Activated CD4-positive, alpha-beta memory T cell treated with anti-CD3 and anti-CD28 coated beads, Interleukin-2, amount 10 ng/mL, durations not matched to agents 7 days and 5 days (primary cell): ENCODE measurements around the gene GTPBP2. TPM values are rescaled to one million over a fixed set of nuclear protein-coding genes. Genes with fewer than 3 reads are reported as not detected.

ENCODE experiments used
- CTCF ChIA-PET: fragments of 350-600 bp; sonication (Branson Sonifier 250); formaldehyde crosslinking; loops from one replicate; lab custom pipeline; 2021; ENCODE audit warnings: antibody characterized with exemption, inconsistent platforms; lab: Charles Lee
- POLR2A ChIA-PET: fragments of 350-600 bp; sonication (Branson Sonifier 250); formaldehyde crosslinking; loops from one replicate; lab custom pipeline; 2021; ENCODE audit warnings: antibody characterized with exemption; lab: Charles Lee
- DNase-seq: peaks from one replicate; pipeline ENCODE4 v3.0.0-alpha.2; 2020
- H3K27ac Mint-ChIP-seq: one replicate; pipeline ENCODE4 v1.8.0; 2021; ENCODE audit warnings: mild to moderate bottlenecking, mixed read lengths
- H3K27me3 Mint-ChIP-seq: one replicate; pipeline ENCODE4 v1.8.0; 2021; ENCODE audit warnings: mixed read lengths
- H3K36me3 Mint-ChIP-seq: one replicate; pipeline ENCODE4 v1.8.0; 2021; ENCODE audit warnings: low read depth, mixed read lengths
- H3K4me1 Mint-ChIP-seq: one replicate; pipeline ENCODE4 v1.8.0; 2021; ENCODE audit warnings: mixed read lengths
- H3K4me3 Mint-ChIP-seq: one replicate; pipeline ENCODE4 v1.8.0; 2021; ENCODE audit warnings: mild to moderate bottlenecking, mixed read lengths
- H3K9me3 Mint-ChIP-seq: one replicate; pipeline ENCODE4 v1.8.0; 2021; ENCODE audit warnings: mixed read lengths
- total RNA-seq, 2 experiments: library from RNA; stranded (reverse); gene quantifications; one replicate each; pipeline ENCODE4 v1.2.3, GENCODE V29; 2021

The GTPBP2 gene
- total RNA-seq: 100 to 1,000 TPM; 107 to 112 TPM

DNA sequence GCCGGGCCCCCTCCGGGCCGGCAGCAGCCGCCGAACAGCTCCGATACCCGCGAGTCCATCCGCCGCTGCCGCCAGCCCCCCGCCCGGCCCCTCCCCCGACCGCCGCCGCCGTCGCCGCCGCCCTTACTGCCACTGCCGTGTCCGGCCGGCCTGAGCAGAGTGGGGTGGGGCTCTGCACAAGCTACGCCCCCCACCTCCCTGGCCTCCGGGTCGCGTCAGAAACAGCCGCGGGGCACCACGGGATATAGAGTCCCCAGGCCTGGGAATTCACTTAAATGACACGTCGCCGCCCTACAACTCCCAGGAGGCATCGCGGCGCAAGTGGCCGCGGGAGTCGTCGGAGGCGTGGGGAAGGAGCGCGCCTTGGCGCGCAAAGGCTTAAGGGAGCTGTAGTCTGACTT lies at the start of gene GTPBP2:
Gene GTPBP2, minus strand, starts transcription at position 161 of the 401 bp plus-strand sequence. Its CDS starts 102 bp downstream, at position 59.
- H3K27me3 Mint-ChIP-seq: no peaks in the 10 kb centered on the region
- H3K4me3 Mint-ChIP-seq: peak within 1 kb of the TSS; percentile 99
- CTCF ChIA-PET: interaction anchor here (0.6 to 2.0 kb wide), 13 partner anchors 9 to 617 kb away, joined by 3 to 15 read pairs (median 3); partner anchors contain the start of genes HSP90AB1, MRPS18A, POLH and XPO5
- H3K27ac Mint-ChIP-seq: peak within 1 kb of the TSS; percentile 100
- POLR2A ChIA-PET: interaction anchor here (0.8 to 3.0 kb wide), 40 partner anchors 10 to 1065 kb away, joined by 3 to 30 read pairs (median 5); partner anchors contain the start of genes CNPY3, HSP90AB1, MRPS18A and POLH
- peaks cover 43% of the 10 kb centered on the region for H3K36me3 Mint-ChIP-seq
- DNase-seq: peak; percentile 98
- no peaks in the 10 kb centered on the region for H3K9me3 Mint-ChIP-seq
- peaks cover 45% of the 10 kb centered on the region for H3K4me1 Mint-ChIP-seq

DNA sequence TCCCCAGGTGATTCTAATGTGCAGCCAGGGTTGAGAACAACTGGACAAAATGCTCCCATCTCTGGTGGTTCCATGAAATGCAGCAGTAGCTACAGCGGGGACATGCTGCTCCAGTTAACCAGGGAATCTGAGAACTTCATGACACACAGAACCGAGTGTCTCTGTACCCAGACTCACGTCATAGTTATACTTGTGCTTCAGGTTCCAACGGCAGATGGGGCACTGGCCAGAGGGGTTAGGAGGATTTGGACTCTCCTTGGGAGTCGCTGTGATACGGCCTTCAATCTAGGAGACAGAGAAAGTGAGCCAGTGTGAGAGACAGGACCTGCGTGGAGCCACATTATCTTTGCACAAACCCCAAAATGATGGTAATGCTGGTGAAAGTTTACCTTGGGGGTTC lies 49.3 kb upstream of the GTPBP2 start:
- Mint-ChIP-seq H3K4me3 (no peak overlapping the region), H3K27me3 (no peaks in the 10 kb centered on the region), H3K36me3 (peaks cover 51% of the 10 kb centered on the region), H3K9me3 (no peaks in the 10 kb centered on the region), H3K27ac (no peak overlapping the region), H3K4me1 (peaks cover 4% of the 10 kb centered on the region)
- ChIA-PET POLR2A (no interaction called here), CTCF (interaction anchor here (1.3 to 1.9 kb wide), 3 partner anchors 11 to 13 kb away, joined by 3 to 9 read pairs (median 3); no protein-coding TSS in a partner anchor)
- DNase-seq: no peak

GRCh38 chr6:43677759-43678158 lies 48.7 kb upstream of the GTPBP2 start:
- H3K9me3 Mint-ChIP-seq: no peaks in the 10 kb centered on the region
- H3K36me3 Mint-ChIP-seq: peaks cover 49% of the 10 kb centered on the region
- no peak for DNase-seq
- CTCF ChIA-PET: interaction anchor here (1.4 to 1.9 kb wide), 2 partner anchors 10 to 12 kb away, joined by 3 to 9 read pairs; no protein-coding TSS in a partner anchor
- H3K27ac Mint-ChIP-seq: no peak overlapping the region
- H3K4me1 Mint-ChIP-seq: no peaks in the 10 kb centered on the region
- H3K27me3 Mint-ChIP-seq: no peaks in the 10 kb centered on the region
- POLR2A ChIA-PET: no interaction called here
- H3K4me3 Mint-ChIP-seq: no peak overlapping the region

DNA sequence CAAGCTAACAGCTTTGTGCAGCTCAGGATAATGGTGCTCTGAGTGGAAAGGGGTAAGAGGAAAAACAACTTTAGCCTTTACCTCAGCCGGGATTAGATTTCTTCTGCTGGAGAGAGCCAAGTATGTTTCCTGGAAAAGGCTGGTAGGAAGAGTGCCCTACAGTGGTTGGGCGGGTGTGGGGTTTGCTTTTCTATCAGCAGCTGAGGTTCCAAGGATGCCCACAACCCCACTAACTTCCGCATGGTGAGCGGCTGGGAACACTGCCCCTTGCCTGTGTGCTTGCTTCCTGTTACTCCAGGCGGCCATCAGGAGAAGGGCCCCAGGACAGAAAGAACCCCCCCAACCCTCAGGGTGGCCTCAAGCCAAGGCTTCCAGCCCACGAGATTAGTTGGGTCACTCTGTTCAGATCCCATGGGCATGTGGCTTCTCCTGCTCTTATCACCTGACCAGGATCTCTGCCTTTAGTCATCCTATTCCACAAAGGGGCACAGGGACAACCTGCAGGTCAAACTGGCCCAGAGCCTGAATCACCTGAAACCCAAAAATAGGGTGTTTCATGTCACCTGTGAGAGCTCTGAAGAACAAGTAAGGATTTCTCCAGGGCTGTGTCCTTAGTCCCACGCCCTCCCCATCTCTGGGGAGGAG lies 48.0 kb upstream of the GTPBP2 start:
- H3K9me3 Mint-ChIP-seq: no peaks in the 10 kb centered on the region
- ChIA-PET POLR2A (no interaction called here), CTCF (interaction anchor here (1.4 to 1.9 kb wide), 2 partner anchors 9 to 12 kb away, joined by 3 to 9 read pairs; no protein-coding TSS in a partner anchor)
- peaks cover 46% of the 10 kb centered on the region for H3K36me3 Mint-ChIP-seq
- no peaks in the 10 kb centered on the region for H3K4me1 Mint-ChIP-seq
- DNase-seq: no peak
- no peak overlapping the region for H3K27ac Mint-ChIP-seq
- H3K27me3 Mint-ChIP-seq: no peaks in the 10 kb centered on the region
- no peak overlapping the region for H3K4me3 Mint-ChIP-seq

DNA sequence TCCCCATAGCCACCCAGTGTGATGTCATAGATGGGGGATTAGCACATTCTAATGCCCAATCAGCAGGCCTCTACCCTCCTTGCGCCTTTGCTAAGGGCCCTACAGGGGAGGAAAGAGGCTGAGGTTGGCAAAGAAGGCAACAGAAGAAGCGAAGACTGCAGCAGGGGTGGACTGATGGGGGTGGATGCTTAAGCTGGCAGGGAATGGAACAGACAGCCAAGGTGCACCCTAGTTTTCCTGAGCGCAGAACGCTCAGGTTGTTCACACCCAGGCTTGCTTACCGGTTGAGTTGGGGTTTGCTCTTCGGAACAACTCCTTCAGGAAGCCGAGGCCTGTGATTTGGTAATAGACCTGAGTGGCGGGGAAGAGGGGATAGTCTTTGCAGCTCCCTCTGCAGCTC lies 45.9 kb upstream of the GTPBP2 start:
- Mint-ChIP-seq H3K4me3 (no peak overlapping the region), H3K36me3 (peaks cover 56% of the 10 kb centered on the region), H3K27ac (no peak overlapping the region), H3K27me3 (no peaks in the 10 kb centered on the region), H3K4me1 (peaks cover 14% of the 10 kb centered on the region), H3K9me3 (no peaks in the 10 kb centered on the region)
- CTCF ChIA-PET: no interaction called here
- DNase-seq: no peak
- POLR2A ChIA-PET: no interaction called here

- H3K27me3 Mint-ChIP-seq: no peaks in the 10 kb centered on the region
- H3K36me3 Mint-ChIP-seq: peaks cover 54% of the 10 kb centered on the region
- POLR2A ChIA-PET: no interaction called here
- DNase-seq: no peak
- no peaks in the 10 kb centered on the region for H3K9me3 Mint-ChIP-seq
- CTCF ChIA-PET: no interaction called here
- H3K27ac Mint-ChIP-seq: no peak overlapping the region
- H3K4me3 Mint-ChIP-seq: no peak overlapping the region
- peaks cover 20% of the 10 kb centered on the region for H3K4me1 Mint-ChIP-seq
Observed at GRCh38 chr6:43674291-43674690, 45.2 kb upstream of the GTPBP2 start.

GRCh38 chr6:43673444-43674084 lies 44.5 kb upstream of the GTPBP2 start:
- H3K4me3 Mint-ChIP-seq: no peak overlapping the region
- H3K9me3 Mint-ChIP-seq: no peaks in the 10 kb centered on the region
- DNase-seq: no peak
- H3K27ac Mint-ChIP-seq: no peak overlapping the region
- ChIA-PET POLR2A (interaction anchor here (0.8 kb wide), 1 partner anchor 33 kb away, joined by 3 read pairs; no protein-coding TSS in a partner anchor), CTCF (no interaction called here)
- H3K36me3 Mint-ChIP-seq: peaks cover 51% of the 10 kb centered on the region
- peaks cover 27% of the 10 kb centered on the region for H3K4me1 Mint-ChIP-seq
- H3K27me3 Mint-ChIP-seq: no peaks in the 10 kb centered on the region

- no peaks in the 10 kb centered on the region for H3K27me3 Mint-ChIP-seq
- POLR2A ChIA-PET: interaction anchor here (1.3 kb wide), 1 partner anchor 15 kb away, joined by 3 read pairs; no protein-coding TSS in a partner anchor
- peaks cover 42% of the 10 kb centered on the region for H3K36me3 Mint-ChIP-seq
- H3K4me3 Mint-ChIP-seq: no peak overlapping the region
- H3K4me1 Mint-ChIP-seq: peaks cover 41% of the 10 kb centered on the region
- CTCF ChIA-PET: interaction anchor here (1.1 to 1.5 kb wide), 2 partner anchors 10 to 33 kb away, joined by 3 read pairs; no protein-coding TSS in a partner anchor
- H3K9me3 Mint-ChIP-seq: no peaks in the 10 kb centered on the region
- DNase-seq: no peak
- H3K27ac Mint-ChIP-seq: no peak overlapping the region
Observed at GRCh38 chr6:43671801-43672690, 43.0 kb upstream of the GTPBP2 start.

GRCh38 chr6:43671011-43671800 lies 42.1 kb upstream of the GTPBP2 start:
- Mint-ChIP-seq H3K4me1 (peaks cover 41% of the 10 kb centered on the region), H3K27ac (peak overlapping the region; percentile 83), H3K27me3 (no peaks in the 10 kb centered on the region), H3K9me3 (no peaks in the 10 kb centered on the region), H3K36me3 (peaks cover 42% of the 10 kb centered on the region), H3K4me3 (no peak overlapping the region)
- DNase-seq: no peak
- CTCF ChIA-PET: interaction anchor here (0.6 to 3.7 kb wide), 6 partner anchors 34 to 408 kb away, joined by 3 to 22 read pairs (median 6); partner anchors contain the start of gene GTPBP2
- POLR2A ChIA-PET: interaction anchor here (1.3 to 2.0 kb wide), 3 partner anchors 14 to 35 kb away, joined by 3 to 23 read pairs (median 11); partner anchors contain the start of genes MAD2L1BP and MRPS18A

DNA sequence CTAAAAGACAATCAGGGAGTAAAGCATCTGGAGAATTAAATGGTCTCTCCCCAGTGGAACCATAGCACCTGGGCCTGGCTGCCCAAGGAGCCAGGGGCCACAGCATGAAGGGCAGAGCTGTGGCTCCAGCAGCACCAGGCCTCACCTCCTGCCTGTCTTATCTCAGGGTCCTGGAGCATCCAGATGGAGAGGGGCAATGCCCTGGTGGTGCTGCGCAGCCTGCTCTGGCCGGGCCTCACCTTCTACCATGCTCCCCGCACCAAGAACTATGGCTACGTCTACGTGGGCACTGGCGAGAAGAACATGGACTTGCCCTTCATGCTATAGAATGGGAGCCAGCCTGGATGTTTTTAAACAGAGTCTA lies 41.5 kb upstream of the GTPBP2 start:
- Mint-ChIP-seq H3K4me3 (no peak overlapping the region), H3K9me3 (no peaks in the 10 kb centered on the region), H3K36me3 (peaks cover 38% of the 10 kb centered on the region), H3K27ac (peak overlapping the region; percentile 83), H3K27me3 (peaks cover 1% of the 10 kb centered on the region), H3K4me1 (peaks cover 41% of the 10 kb centered on the region)
- CTCF ChIA-PET: interaction anchor here (1.1 to 3.7 kb wide), 9 partner anchors 14 to 408 kb away, joined by 3 to 22 read pairs (median 6); partner anchors contain the start of genes GTPBP2 and MRPS18A
- POLR2A ChIA-PET: interaction anchor here (1.3 to 2.2 kb wide), 4 partner anchors 10 to 34 kb away, joined by 3 to 23 read pairs (median 8); partner anchors contain the start of genes MAD2L1BP and MRPS18A
- no peak for DNase-seq

GRCh38 chr6:43669922-43670622 lies 41.0 kb upstream of the GTPBP2 start:
- H3K36me3 Mint-ChIP-seq: peaks cover 36% of the 10 kb centered on the region
- no peaks in the 10 kb centered on the region for H3K9me3 Mint-ChIP-seq
- DNase-seq: peak; percentile 62
- ChIA-PET CTCF (interaction anchor here (1.1 to 3.7 kb wide), 9 partner anchors 15 to 409 kb away, joined by 3 to 22 read pairs (median 6); partner anchors contain the start of genes GTPBP2 and MRPS18A), POLR2A (interaction anchor here (0.6 to 2.2 kb wide), 5 partner anchors 11 to 118 kb away, joined by 3 to 23 read pairs (median 5); partner anchors contain the start of genes GTPBP2, MAD2L1BP and MRPS18A)
- H3K4me1 Mint-ChIP-seq: peaks cover 41% of the 10 kb centered on the region
- H3K4me3 Mint-ChIP-seq: no peak overlapping the region
- H3K27ac Mint-ChIP-seq: peak overlapping the region; percentile 83
- H3K27me3 Mint-ChIP-seq: peaks cover 1% of the 10 kb centered on the region
